WERI-Rb-1 (cell line): ENCODE data around the gene MYEOV.

Experiments used
- DNase-seq: peaks from one replicate; pipeline ENCODE4 v3.0.0-alpha.2; 2020
- H3K27ac ChIP-seq: fragments of 250-450 bp; sonication (Bioruptor Pico); 2 replicates; pipeline ENCODE4 v1.5.1; 2020; ENCODE audit warnings: mild to moderate bottlenecking, moderate library complexity
- H3K27me3 ChIP-seq: fragments of 250-450 bp; sonication (Bioruptor Pico); 2 replicates; pipeline ENCODE4 v1.5.1; 2021; ENCODE audit warnings: mild to moderate bottlenecking, low read depth, moderate library complexity; ENCODE audit not compliant: insufficient read depth, severe bottlenecking
- H3K36me3 ChIP-seq: fragments of 250-450 bp; sonication (Bioruptor Pico); 2 replicates; pipeline ENCODE4 v1.5.1; 2020; ENCODE audit warnings: mild to moderate bottlenecking, moderate library complexity
- H3K4me3 ChIP-seq: 2 replicates; pipeline ENCODE4 v1.5.1; 2011; ENCODE audit warnings: low read depth, mild to moderate bottlenecking, control low read depth, low read length
- H3K9me3 ChIP-seq: fragments of 250-450 bp; sonication (Bioruptor Pico); 2 replicates; pipeline ENCODE4 v1.5.1; 2021; ENCODE audit warnings: mild to moderate bottlenecking, moderate library complexity; ENCODE audit not compliant: severe bottlenecking
- TF ChIP-seq, protein P1 (sequence below): IDR thresholded peaks from 2 replicates; pipeline ENCODE4 v1.5.1; 2011; ENCODE audit warnings: low read depth, mild to moderate bottlenecking, control low read depth, inconsistent platforms, low read length

The MYEOV gene

GRCh38 chr11:69262918-69263735, 30.8 kb upstream of the MYEOV start:
- Histone ChIP-seq H3K4me3 (no peak overlapping the region), H3K9me3 (no peaks in the 10 kb centered on the region), H3K27me3 (no peaks in the 10 kb centered on the region), H3K27ac (no peak overlapping the region), H3K36me3 (no peaks in the 10 kb centered on the region)
- DNase-seq, result no peak
- TF ChIP-seq, protein P1, sequence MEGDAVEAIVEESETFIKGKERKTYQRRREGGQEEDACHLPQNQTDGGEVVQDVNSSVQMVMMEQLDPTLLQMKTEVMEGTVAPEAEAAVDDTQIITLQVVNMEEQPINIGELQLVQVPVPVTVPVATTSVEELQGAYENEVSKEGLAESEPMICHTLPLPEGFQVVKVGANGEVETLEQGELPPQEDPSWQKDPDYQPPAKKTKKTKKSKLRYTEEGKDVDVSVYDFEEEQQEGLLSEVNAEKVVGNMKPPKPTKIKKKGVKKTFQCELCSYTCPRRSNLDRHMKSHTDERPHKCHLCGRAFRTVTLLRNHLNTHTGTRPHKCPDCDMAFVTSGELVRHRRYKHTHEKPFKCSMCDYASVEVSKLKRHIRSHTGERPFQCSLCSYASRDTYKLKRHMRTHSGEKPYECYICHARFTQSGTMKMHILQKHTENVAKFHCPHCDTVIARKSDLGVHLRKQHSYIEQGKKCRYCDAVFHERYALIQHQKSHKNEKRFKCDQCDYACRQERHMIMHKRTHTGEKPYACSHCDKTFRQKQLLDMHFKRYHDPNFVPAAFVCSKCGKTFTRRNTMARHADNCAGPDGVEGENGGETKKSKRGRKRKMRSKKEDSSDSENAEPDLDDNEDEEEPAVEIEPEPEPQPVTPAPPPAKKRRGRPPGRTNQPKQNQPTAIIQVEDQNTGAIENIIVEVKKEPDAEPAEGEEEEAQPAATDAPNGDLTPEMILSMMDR, result no peak

- no peak overlapping the region for H3K27ac ChIP-seq
- no peak for DNase-seq
- no peaks in the 10 kb centered on the region for H3K27me3 ChIP-seq
- H3K4me3 ChIP-seq, result no peak overlapping the region
- no peaks in the 10 kb centered on the region for H3K9me3 ChIP-seq
- TF ChIP-seq, protein P1, result no peak
- H3K36me3 ChIP-seq, result no peaks in the 10 kb centered on the region
These were observed 30.3 kb upstream of the MYEOV start for GRCh38 chr11:69263736-69264052.

DNA sequence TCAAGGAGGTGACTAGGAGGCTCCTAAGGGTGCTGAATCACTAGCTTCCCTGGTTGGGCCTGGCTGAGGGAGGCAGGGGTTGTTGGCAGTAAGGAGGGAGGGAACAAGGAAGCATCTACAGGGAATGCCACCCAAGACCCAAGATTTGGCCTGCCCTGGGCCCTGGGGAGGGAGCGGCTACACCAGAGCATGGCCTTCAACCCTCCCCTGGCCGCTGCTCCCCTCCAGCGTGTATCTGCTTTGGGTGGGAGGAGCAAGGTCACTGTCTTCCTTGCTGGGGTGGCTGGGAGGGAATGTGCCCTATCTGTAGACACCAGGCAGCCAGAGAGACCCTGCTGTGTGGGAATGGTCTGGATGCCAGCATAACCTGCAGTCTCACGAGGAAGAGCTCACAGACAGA, 29.5 kb upstream of the MYEOV start:
- H3K27ac ChIP-seq, result no peak overlapping the region
- TF ChIP-seq, protein P1, result no peak
- H3K9me3 ChIP-seq, result no peaks in the 10 kb centered on the region
- H3K27me3 ChIP-seq, result no peaks in the 10 kb centered on the region
- H3K4me3 ChIP-seq, result no peak overlapping the region
- DNase-seq, result no peak
- H3K36me3 ChIP-seq, result no peaks in the 10 kb centered on the region

DNA sequence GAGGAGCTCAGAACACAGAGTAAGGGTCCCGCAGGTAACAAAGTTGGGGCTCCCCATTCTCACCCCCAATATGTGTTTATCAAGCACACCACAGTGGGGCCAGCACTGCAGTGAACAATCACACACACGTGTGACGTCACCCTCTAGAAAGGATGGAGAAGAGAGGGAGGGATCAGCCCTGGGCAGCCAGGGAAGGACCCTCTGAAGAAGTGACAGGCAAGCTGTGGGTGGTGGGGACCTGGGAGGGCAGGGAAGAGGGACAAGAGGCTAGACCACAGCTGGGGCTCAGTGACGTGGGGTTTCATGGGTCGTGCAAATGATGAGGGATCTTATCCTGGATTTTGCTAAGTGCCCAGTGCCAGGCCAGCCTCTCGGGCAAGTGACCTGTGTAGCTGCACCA, 28.7 kb upstream of the MYEOV start:
- Histone ChIP-seq H3K4me3 (no peak overlapping the region), H3K27me3 (no peaks in the 10 kb centered on the region), H3K27ac (no peak overlapping the region), H3K9me3 (no peaks in the 10 kb centered on the region), H3K36me3 (no peaks in the 10 kb centered on the region)
- TF ChIP-seq, protein P1, result no peak
- DNase-seq, result no peak

GRCh38 chr11:69265911-69266510, 27.9 kb upstream of the MYEOV start:
- Histone ChIP-seq H3K4me3 (no peak overlapping the region), H3K9me3 (no peaks in the 10 kb centered on the region), H3K36me3 (no peaks in the 10 kb centered on the region), H3K27ac (no peak overlapping the region), H3K27me3 (no peaks in the 10 kb centered on the region)
- TF ChIP-seq, protein P1, result no peak
- DNase-seq, result no peak

DNA sequence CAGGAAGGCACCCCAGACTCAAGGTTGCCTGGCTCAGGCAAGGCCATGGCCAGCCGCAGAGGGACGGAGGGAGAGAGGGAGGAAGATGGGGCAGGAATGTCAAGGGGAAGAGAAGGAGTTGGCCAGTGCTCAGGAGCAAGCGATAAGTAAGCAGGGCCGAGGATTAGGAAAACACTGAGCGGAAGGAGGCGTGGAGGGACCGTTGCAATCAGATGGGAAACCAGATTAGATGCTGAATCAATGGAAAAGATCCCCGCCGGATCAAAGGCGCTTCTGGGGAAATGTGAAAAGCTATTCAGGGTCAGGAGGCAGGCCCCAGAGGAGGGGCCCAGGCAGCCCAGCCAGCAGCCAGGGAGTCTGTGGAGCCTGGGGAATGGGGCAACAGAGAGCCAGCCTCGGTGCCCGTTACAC, 26.6 kb upstream of the MYEOV start:
- peak; percentile 55 for DNase-seq

More for the DNA sequence above, 26.6 kb upstream of the MYEOV start:
- Histone ChIP-seq H3K4me3 (no peak overlapping the region), H3K27me3 (peaks cover 4% of the 10 kb centered on the region), H3K9me3 (no peaks in the 10 kb centered on the region), H3K27ac (no peak overlapping the region), H3K36me3 (no peaks in the 10 kb centered on the region)
- TF ChIP-seq, protein P1, result no peak
